ENCODE data around the gene NIM1K. TPM values are rescaled to one million over a fixed set of nuclear protein-coding genes. Genes with fewer than 3 reads are reported as not detected.

The NIM1K gene
- total and polyA plus RNA-seq, 2 donors (not counting 1 experiment from before 2014, with no cell fraction given), result 0.13 to 0.32 TPM

DNA sequence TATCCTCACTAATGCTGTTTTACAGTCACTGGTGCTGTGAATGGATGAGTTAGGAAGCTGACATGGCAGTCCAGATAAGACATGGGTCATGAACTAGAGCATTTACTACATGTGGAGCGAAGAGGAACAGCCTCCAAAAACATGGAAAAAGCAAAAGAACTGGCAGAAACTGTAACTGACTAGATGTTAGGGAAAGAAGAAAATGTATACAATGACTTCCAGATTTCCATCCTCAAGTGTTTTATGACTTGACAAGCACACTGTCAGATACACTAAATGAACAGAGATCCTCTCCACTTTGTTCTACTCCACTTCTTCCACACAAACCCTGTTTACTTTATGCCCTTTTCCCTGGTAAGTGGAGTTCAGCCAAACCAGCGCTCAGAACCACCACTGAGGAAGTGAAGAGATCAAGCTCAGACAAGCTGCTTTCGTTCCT is 109.6 kb downstream of the NIM1K start:
- H3K4me3 Mint-ChIP-seq, result no peak overlapping the region
- H3K9me3 Mint-ChIP-seq (ENCODE audit: insufficient read depth), result no peaks in the 10 kb centered on the region
- no peak overlapping the region for H2AFZ ChIP-seq (ENCODE audit: insufficient read depth, low read depth, low read length, poor library complexity, severe bottlenecking)
- H3K27ac Mint-ChIP-seq, result no peak overlapping the region
- peaks cover 47% of the 10 kb centered on the region for H4K20me1 ChIP-seq (ENCODE audit: control insufficient read depth, insufficient read depth, low read length, poor library complexity, severe bottlenecking)
- H3K4me2 ChIP-seq (replicated peaks; ENCODE audit: low read depth, low read length, poor library complexity, severe bottlenecking), result no peak overlapping the region
- no peaks in the 10 kb centered on the region for H3K27me3 Mint-ChIP-seq
- H3K4me1 Mint-ChIP-seq, result peaks cover 35% of the 10 kb centered on the region
- ATAC-seq (ENCODE audit: low read depth) (no peak), DNase-seq (no peak)
- no peak overlapping the region for H3K27ac ChIP-seq (ENCODE audit: low read length in 2 of 2)
- H3K4me1 ChIP-seq (ENCODE audit: control insufficient read depth in 2 of 2, insufficient read depth in 2 of 2, low read length in 2 of 2), result peaks cover 0 to 19% of the 10 kb centered on the region in 2 donors
- peaks cover 13 to 34% of the 10 kb centered on the region in 2 experiments for H3K36me3 ChIP-seq (replicated peaks in 1 of 2; ENCODE audit: control extremely low read depth in 1 of 2, control insufficient read depth in 1 of 2, extremely low read depth in 1 of 2, insufficient read depth in 2 of 2, low read length in 1 of 2)
- H3K79me2 ChIP-seq (ENCODE audit: control insufficient read depth, insufficient read depth, low read length), result peaks cover 76% of the 10 kb centered on the region
- no peaks in the 10 kb centered on the region for H3K9me3 ChIP-seq (ENCODE audit: control extremely low read depth in 1 of 3, control insufficient read depth in 2 of 3, insufficient read depth in 1 of 3, low read length in 2 of 3)
- no peak overlapping the region for H3K4me3 ChIP-seq (ENCODE audit: control extremely low read depth in 1 of 5, extremely low read depth in 1 of 5, insufficient read depth in 1 of 5, low read depth in 2 of 5, low read length in 4 of 5)
- H3K9ac ChIP-seq (ENCODE audit: low read length), result no peak overlapping the region
- intact Hi-C loops (cut with micrococcal nuclease), result no loop called here
- 97% methylated on average over 2 of the region's 3 CpGs for WGBS (ENCODE audit: insufficient coverage)
- no peak for TF ChIP-seq EZH2 (IDR thresholded peaks at IDR 0.05; ENCODE audit: borderline replicate concordance, insufficient read depth, low read depth, low read length, poor library complexity, severe bottlenecking)
- TF ChIP-seq, protein P1, sequence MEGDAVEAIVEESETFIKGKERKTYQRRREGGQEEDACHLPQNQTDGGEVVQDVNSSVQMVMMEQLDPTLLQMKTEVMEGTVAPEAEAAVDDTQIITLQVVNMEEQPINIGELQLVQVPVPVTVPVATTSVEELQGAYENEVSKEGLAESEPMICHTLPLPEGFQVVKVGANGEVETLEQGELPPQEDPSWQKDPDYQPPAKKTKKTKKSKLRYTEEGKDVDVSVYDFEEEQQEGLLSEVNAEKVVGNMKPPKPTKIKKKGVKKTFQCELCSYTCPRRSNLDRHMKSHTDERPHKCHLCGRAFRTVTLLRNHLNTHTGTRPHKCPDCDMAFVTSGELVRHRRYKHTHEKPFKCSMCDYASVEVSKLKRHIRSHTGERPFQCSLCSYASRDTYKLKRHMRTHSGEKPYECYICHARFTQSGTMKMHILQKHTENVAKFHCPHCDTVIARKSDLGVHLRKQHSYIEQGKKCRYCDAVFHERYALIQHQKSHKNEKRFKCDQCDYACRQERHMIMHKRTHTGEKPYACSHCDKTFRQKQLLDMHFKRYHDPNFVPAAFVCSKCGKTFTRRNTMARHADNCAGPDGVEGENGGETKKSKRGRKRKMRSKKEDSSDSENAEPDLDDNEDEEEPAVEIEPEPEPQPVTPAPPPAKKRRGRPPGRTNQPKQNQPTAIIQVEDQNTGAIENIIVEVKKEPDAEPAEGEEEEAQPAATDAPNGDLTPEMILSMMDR (IDR thresholded peaks at IDR 0.05), result no peak
- CTCF ChIA-PET, result no interaction called here
- no peaks in the 10 kb centered on the region for H3K27me3 ChIP-seq (replicated peaks in 1 of 4; ENCODE audit: control extremely low read depth in 1 of 4, control insufficient read depth in 3 of 4, insufficient read depth in 4 of 4, low read length in 3 of 4)
- POLR2A ChIA-PET, result no interaction called here

DNA sequence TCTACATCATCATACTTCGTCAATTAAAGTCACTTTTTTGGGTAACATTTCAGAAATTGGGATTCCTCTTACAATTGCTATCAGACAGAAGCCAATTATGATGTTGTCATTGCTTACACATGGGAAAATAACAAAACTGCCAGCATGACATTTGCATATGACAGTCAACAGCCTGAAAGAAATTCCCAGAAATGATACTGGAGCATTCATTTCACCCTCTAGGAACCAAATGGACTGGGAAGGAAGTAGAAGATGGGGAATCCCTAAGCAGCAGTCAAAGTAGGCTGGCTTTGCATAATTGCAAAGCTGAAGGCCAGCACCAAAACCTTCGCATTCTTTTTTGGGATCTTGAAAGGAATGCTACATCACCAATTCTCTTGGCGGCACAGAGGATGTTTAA is 110.5 kb downstream of the NIM1K start:
- peaks cover 53% of the 10 kb centered on the region for H4K20me1 ChIP-seq (ENCODE audit: control insufficient read depth, insufficient read depth, low read length, poor library complexity, severe bottlenecking)
- peaks cover 0 to 19% of the 10 kb centered on the region in 2 donors for H3K4me1 ChIP-seq (ENCODE audit: control insufficient read depth in 2 of 2, insufficient read depth in 2 of 2, low read length in 2 of 2)
- intact Hi-C loops (cut with micrococcal nuclease), result no loop called here
- no peak overlapping the region for H3K9ac ChIP-seq (ENCODE audit: low read length)
- ATAC-seq (ENCODE audit: low read depth), result no peak
- no peaks in the 10 kb centered on the region for H3K9me3 ChIP-seq (ENCODE audit: control extremely low read depth in 1 of 3, control insufficient read depth in 2 of 3, insufficient read depth in 1 of 3, low read length in 2 of 3)
- TF ChIP-seq EZH2 (IDR thresholded peaks at IDR 0.05; ENCODE audit: borderline replicate concordance, insufficient read depth, low read depth, low read length, poor library complexity, severe bottlenecking), result no peak
- TF ChIP-seq, protein P1 (IDR thresholded peaks at IDR 0.05), result no peak
- Mint-ChIP-seq H3K4me3 (no peak overlapping the region), H3K27me3 (no peaks in the 10 kb centered on the region), H3K4me1 (peaks cover 36% of the 10 kb centered on the region), H3K9me3 (ENCODE audit: insufficient read depth) (no peaks in the 10 kb centered on the region), H3K27ac (no peak overlapping the region)
- H3K4me2 ChIP-seq (replicated peaks; ENCODE audit: low read depth, low read length, poor library complexity, severe bottlenecking), result no peak overlapping the region
- DNase-seq, result no peak
- H3K79me2 ChIP-seq (ENCODE audit: control insufficient read depth, insufficient read depth, low read length), result peaks cover 83% of the 10 kb centered on the region
- no peak overlapping the region for H3K27ac ChIP-seq (ENCODE audit: low read length in 2 of 2)
- H2AFZ ChIP-seq (ENCODE audit: insufficient read depth, low read depth, low read length, poor library complexity, severe bottlenecking), result no peak overlapping the region
- CTCF ChIA-PET, result interaction anchor here (1.7 kb wide), 1 partner anchor 394 kb away, joined by 6 read pairs; no protein-coding TSS in a partner anchor
- WGBS (ENCODE audit: insufficient coverage), result 100% methylated on average over 3 of the region's 3 CpGs
- no peak overlapping the region for H3K4me3 ChIP-seq (ENCODE audit: control extremely low read depth in 1 of 5, extremely low read depth in 1 of 5, insufficient read depth in 1 of 5, low read depth in 2 of 5, low read length in 4 of 5)
- H3K36me3 ChIP-seq (replicated peaks in 1 of 2; ENCODE audit: control extremely low read depth in 1 of 2, control insufficient read depth in 1 of 2, extremely low read depth in 1 of 2, insufficient read depth in 2 of 2, low read length in 1 of 2), result peaks cover 13 to 26% of the 10 kb centered on the region in 2 experiments
- POLR2A ChIA-PET, result no interaction called here
- H3K27me3 ChIP-seq (replicated peaks in 1 of 4; ENCODE audit: control extremely low read depth in 1 of 4, control insufficient read depth in 3 of 4, insufficient read depth in 4 of 4, low read length in 3 of 4), result no peaks in the 10 kb centered on the region
